GM18505 (cell line): ENCODE measurements around the gene BICDL1.

Experiments
- ATAC-seq: cut with Tn5 transposase; IDR thresholded peaks from one replicate; pipeline ENCODE4 v1.9.1; 2021; ENCODE audit not compliant: unreplicated experiment
- POLR2A ChIP-seq: IDR thresholded peaks from 4 replicates; pipeline ENCODE4 v1.6.1; 2011; ENCODE audit warnings: borderline replicate concordance; ENCODE audit not compliant: insufficient read depth, insufficient read length; ENCODE audit errors: extremely low read depth

BICDL1 gene

DNA sequence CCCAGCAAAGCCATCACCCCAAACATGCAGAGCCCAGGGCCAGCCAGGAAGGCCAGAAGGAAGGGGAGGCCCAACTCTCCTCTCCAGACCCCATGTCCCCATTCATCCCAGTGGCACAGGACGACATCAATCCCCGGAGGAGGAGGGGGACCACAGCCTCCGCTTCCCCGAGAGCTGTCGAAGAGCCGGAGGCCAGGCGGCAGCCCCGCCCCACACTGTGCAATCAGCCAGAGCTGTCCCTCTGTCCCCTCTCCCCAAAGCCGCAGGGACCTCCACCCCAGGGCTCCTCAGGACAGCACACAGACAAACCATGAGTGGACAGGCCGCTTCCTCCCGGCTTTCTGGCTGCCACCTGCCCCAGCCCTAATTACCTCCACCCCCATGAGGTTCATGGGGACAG is 110.7 kb downstream of the BICDL1 start:
- no peak for TF ChIP-seq POLR2A
- ATAC-seq: no peak

DNA sequence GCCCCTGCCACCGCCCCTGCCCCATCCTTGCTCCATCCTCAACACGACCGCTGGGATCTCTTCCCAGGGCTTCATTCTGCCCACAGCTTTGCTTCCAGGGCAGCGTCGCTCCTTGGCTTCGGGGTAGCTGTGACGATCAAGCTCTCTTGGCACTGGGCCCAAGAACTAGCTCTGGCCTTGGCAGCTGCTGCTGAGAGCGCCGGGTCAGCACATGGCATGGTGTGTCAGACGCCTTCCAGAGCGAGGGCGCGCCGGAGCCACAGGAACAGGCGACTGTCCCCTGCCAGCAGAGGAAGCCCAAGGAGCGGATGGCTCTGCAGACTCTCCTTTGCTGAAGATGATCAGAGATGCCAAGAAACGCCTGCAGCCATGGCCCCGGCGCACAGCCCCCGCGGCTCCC is 111.6 kb downstream of the BICDL1 start:
- TF ChIP-seq POLR2A: no peak
- no peak for ATAC-seq

DNA sequence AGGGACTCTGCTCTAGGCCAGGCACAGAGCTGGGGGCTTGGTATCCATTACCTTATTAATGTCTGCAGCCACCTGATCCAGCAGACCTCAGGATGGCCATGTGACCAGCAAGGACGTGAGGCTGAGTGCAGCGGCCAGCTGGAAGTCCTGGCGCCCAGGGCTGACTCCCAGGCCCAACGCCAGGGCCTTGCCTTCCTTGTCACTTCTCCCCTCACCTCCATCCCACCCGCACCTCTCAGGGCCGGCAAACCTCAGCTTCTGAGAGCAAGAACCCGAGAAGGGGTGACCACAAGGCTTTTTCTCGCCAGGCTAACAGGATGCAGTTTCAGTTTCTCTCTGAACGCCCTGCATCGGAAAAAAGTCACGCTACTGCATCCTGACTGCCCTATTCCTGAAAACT is 112.1 kb downstream of the BICDL1 start:
- no peak for TF ChIP-seq POLR2A

DNA sequence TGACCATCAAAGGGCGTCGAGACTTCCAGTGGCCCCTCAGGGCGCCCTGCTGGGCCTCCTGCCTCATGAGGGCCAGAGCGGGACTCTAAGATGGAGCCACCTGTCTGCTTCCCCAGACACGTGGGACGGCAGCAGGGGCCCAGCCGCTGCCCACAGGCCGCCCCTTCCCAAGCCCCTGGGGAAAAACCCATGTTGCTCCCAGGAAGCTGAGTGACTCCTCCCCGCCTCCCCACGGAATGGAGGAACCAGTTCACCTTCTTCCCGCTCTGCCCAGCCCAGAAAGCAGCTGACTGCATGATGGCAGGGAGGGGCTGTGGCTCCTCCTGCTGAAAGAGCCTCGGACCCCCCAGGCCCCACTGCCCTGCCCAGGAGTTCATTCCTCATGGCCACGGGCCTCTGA is 112.6 kb downstream of the BICDL1 start:
- no peak for TF ChIP-seq POLR2A
- ATAC-seq: no peak

More for the DNA sequence above, 112.1 kb downstream of the BICDL1 start:
- ATAC-seq: no peak

DNA sequence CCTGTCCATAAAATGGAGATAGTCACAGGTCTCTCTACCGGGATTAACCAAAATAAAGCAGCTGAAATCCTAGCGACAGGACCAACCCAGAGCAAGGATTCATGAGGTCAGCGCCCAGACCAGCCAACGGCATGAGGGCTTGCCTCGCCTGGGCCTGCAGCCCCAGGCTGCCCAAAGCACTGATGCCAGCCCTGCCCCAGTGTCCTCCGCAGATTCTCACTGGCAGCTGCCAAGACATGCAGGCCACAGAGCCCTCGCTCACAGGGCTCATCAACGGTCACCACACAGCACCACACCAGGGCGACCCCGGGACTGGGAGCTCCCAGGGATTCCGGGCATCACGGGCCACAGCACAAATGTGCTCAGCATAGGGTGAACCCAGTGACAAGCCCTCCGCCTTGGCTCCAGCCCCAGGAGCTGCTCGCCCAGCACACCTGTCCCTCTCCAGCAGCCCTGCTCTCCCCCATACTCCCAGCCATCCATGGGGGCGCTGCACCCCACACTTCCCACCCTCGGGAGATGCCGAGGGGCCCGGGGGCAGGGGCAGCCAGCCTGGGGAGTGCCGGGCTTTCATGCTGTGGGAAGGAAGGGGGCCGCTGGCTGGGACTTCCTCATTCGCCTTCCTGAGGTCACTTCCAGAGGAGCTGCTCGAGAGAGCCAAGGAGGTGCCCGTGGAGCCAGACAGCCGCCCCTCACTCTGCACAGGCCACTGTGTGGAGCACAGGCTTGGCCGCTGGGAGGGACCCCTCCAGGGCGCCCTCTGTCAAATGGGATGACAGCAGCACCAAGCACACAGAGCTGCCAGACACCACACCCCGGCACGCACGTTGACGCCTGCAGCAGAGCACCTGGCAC is 113.4 kb downstream of the BICDL1 start:
- TF ChIP-seq POLR2A: no peak

DNA sequence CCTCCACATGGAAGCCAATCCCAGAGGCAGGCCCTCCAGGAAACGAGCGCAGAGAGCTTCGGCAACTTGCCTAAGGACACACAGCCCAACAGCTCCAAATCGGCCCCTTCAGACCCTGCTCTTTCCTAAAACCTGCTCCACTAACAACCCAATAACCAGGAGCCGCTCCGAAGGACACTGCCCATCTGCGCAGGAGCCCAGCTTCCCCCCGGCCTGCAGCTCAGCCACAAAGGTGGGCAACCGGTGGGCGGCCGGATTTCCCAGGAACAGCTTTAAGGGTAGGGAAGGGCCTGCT is 114.0 kb downstream of the BICDL1 start:
- no peak for TF ChIP-seq POLR2A
- ATAC-seq: no peak

More for the DNA sequence above, 113.4 kb downstream of the BICDL1 start:
- ATAC-seq: no peak

DNA sequence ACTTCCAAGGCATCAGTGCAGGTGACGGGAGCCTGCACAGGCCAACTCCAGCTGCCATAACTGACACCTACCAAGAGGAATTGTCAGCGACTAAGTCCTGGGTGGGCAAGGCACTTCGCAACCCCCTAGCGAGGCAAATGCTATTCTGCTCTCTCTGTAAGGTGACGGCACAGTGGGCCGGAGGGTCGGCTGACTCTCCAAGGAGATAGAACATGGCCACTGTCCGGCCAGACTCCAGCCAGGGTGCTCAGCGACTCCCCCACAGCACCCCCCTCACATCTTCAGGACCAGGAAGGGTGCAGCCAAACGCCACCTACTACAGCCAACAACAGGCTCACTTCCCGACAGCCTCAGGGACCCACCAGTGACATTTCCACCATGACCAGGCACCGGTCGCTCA is 114.3 kb downstream of the BICDL1 start:
- TF ChIP-seq POLR2A: no peak
- ATAC-seq: no peak

DNA sequence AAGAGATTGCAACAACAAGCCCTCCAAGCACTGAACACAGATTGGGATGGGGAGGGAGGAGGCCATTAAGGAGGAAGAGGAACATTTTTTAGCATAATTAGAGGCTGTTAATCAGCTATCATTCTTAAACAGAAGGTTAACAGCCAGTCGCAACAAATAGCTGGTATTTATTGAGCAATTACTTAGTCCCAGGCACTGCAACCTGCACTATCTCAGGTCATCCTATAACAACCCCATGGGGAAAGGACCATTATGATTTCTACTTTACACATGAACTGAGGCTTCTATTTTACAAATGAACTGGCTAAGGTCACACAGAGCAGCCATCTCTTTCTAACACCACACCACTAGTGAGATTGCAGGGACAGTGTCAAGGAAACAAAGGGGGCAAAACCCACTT is 117.1 kb downstream of the BICDL1 start:
- no peak for ATAC-seq
- TF ChIP-seq POLR2A: no peak

DNA sequence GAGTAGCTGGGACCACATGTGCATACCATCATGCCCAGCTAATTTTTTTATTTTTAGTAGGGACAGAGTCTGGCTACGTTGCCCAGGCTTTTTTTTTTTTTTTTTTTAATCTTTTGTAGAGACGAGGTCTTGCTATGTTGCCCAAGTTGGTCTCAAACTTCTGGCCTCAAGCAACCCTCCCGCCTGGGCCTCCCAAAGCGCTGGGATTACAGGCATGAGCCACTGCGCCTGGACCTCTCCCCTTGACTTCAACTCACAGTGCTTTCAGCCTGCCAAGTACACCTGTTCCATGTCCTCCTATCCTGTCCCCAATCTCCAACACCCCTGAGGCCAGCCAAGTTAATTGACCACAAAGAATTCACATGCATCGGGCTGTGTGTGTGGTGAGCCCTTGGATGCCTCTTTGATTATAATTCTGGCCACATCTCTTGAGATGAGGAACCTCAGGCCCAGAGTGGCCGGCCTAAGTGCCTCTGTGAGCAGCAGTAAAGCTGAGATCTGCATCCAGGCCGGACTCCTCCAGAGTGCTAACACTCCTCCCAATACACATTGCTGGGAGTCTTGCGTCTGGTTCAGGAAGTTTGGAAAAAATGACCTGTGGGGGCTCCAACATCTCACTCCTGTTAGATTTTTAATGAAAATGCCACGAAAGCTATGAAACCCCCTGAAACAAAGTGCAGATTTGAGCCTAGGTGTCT is 120.7 kb downstream of the BICDL1 start:
- no peak for TF ChIP-seq POLR2A
- no peak for ATAC-seq

DNA sequence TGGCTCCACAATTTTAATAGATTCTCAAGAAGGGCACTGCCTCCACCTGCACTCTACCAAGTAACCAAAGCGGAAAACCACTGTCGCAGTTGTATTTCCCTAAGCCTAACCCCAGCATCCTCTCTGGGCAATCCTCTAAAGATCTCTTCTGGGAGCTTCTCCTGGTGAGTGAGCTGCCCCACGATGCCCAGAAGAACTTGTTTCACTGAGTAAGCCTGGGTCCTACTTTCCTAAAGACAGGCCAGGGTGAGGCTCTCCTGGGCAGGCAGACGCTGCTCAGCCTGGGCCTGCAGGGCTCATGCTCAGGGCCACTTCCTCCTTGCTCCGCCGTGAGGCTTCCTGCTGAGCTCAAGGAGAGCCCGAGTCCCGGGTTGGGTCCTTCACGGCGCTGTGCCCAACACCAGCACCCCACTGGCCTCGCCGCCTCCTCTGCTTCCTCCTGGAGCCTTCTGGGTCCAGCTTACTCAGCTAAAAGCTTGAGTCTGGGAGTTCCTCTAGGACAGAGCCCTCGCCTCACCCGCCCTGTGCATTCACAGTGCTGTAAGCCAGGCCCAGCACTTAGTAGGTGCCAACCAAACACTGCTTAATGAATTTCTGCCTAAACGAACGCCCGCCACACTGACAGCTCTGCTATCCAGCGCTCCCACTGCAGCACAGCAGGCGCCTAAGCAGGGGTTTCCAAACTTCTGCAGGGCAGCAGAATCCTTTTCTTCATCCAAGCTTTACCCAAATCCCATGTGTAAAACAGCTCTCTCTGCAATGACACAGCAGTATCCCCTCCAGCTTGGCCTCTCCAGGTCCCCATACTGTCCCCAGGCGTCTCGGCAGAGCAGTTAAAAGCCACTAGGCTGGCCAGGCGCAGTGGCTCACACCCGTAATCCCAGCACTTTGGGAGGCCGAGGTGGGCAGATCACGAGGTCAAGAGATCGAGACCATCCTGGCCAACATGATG is 121.8 kb downstream of the BICDL1 start:
- no peak for TF ChIP-seq POLR2A
- peak; percentile 70 for ATAC-seq

DNA sequence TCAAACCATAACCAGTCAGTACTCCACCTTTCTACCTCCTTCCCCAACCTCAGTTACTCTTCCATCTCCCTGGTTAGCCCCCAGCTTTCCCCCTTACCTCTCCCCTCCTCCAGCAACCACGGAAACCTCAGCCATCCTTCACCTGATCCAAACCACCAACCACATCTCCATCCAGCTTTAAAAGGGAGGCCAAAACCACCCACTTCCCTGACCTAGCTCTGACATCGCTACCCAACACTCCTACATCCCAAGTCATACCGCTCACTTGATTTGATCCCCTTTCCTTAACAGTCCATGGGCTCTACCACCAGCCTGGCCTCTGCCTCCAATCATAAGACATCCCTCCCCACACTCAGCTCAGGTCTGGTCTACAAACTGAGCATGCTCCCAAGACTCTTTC is 126.0 kb downstream of the BICDL1 start:
- TF ChIP-seq POLR2A: no peak
- ATAC-seq: no peak

DNA sequence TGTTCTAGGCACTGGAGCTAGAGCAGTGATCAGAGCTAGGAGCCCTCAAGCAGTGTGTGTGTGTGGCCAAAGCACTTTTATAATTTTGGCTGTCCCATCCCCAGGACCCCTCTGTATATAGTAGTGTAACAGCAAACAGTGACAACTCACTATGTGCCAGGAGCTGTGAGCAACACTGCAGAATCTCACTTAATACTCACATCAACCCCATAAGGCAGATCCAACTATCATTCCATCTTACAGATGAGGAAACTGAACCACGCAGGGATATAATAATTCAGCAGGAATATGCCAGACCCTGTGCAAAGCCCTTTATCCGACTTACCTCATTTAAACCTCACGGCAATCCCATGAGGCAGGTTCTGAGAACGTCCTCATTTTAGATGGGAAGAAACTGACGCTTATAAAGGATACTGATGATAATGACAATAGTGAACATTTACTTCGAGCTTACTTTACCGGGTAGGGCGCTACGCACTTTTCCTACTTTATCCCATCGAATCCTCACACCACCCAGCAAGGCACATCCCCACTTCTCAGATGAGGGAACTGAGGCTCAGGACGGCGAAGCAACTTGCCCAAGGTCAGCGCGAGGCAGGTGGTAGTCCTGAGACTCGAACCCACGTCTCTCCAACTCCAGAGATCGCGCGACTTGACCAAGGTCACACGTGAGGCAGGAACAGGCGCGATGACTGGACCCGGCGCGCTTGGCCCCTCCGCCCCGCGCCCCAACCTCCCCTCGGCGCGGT is 126.8 kb downstream of the BICDL1 start:
- ATAC-seq: peak; percentile 2

DNA sequence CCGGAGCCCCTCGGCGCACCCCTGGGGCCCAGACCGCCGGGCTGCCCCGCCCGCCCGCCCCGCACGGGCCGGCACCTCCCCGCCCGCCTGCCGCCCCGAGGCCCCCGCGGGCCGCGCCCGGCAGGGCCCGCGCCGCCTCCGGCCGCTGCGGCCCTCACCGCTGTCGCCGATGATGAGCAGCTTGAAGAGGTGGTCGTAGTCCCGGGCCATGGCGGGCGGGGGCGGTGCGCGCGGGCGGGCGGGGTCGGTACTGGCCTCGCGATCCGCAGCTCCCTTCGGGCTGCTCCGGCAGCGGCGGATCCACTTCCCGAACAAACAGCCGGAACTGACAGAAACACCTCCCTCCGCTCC is 127.4 kb downstream of the BICDL1 start, which contains the start of gene RAB35:
TSS of gene RAB35 (minus strand) at position 313 of the 351 bp plus-strand sequence. CDS start at position 210, 103 bp downstream.
- ATAC-seq: no peak

More for the DNA sequence above, 126.8 kb downstream of the BICDL1 start:
- TF ChIP-seq POLR2A: no peak

More for the DNA sequence above, 127.4 kb downstream of the BICDL1 start, which contains the start of gene RAB35:
- TF ChIP-seq POLR2A: no peak
